Measurements from ENCODE around the gene VAV3. TPM values are rescaled to one million over a fixed set of nuclear protein-coding genes. Genes with fewer than 3 reads are reported as not detected.

The VAV3 gene
- total and polyA plus RNA-seq, 2 donors from 2014 or later: 61.6 to 87.5 TPM

GRCh38 chr1:107623431-107623830, 341.5 kb downstream of the VAV3 start:
- Histone ChIP-seq H3K9ac (ENCODE audit: low read length in 3 of 3) (no peak overlapping the region), H3K4me1 (ENCODE audit: control insufficient read depth in 2 of 3, insufficient read depth in 2 of 3, low read depth in 1 of 3, low read length in 3 of 3) (no peaks in the 10 kb centered on the region), H3K36me3 (ENCODE audit: control insufficient read depth in 2 of 3, insufficient read depth in 3 of 3, low read length in 3 of 3) (no peaks in the 10 kb centered on the region), H3K27me3 (ENCODE audit: control insufficient read depth, insufficient read depth, low read length) (no peaks in the 10 kb centered on the region), H3K27ac (ENCODE audit: low read depth in 2 of 2, low read length in 2 of 2) (no peak overlapping the region), H3K9me3 (ENCODE audit: control insufficient read depth in 2 of 3, insufficient read depth in 1 of 3, low read length in 3 of 3) (no peaks in the 10 kb centered on the region), H3K4me3 (ENCODE audit: low read length in 3 of 3) (no peak overlapping the region)
- DNase-seq (no peak), FAIRE-seq (no peak)
- intact Hi-C loops (cut with DNase I): no loop called here
- TF ChIP-seq CTCF (IDR thresholded peaks at IDR 0.05; ENCODE audit: borderline replicate concordance, extremely low read depth, insufficient read depth): no peak

- intact Hi-C loops (cut with DNase I): no loop called here
- TF ChIP-seq CTCF (IDR thresholded peaks at IDR 0.05; ENCODE audit: borderline replicate concordance, extremely low read depth, insufficient read depth): no peak
- FAIRE-seq: no peak
- H3K27ac ChIP-seq (ENCODE audit: low read depth in 2 of 2, low read length in 2 of 2): no peak overlapping the region
- H3K4me1 ChIP-seq (ENCODE audit: control insufficient read depth in 2 of 3, insufficient read depth in 2 of 3, low read depth in 1 of 3, low read length in 3 of 3): no peaks in the 10 kb centered on the region
- no peak overlapping the region for H3K9ac ChIP-seq (ENCODE audit: low read length in 3 of 3)
- DNase-seq: no peak
- no peaks in the 10 kb centered on the region for H3K36me3 ChIP-seq (ENCODE audit: control insufficient read depth in 2 of 3, insufficient read depth in 3 of 3, low read length in 3 of 3)
- H3K4me3 ChIP-seq (ENCODE audit: low read length in 3 of 3): no peak overlapping the region
- H3K9me3 ChIP-seq (ENCODE audit: control insufficient read depth in 2 of 3, insufficient read depth in 1 of 3, low read length in 3 of 3): no peaks in the 10 kb centered on the region
- no peaks in the 10 kb centered on the region for H3K27me3 ChIP-seq (ENCODE audit: control insufficient read depth, insufficient read depth, low read length)
Measured at GRCh38 chr1:107622966-107623365, 342.0 kb downstream of the VAV3 start.

DNA sequence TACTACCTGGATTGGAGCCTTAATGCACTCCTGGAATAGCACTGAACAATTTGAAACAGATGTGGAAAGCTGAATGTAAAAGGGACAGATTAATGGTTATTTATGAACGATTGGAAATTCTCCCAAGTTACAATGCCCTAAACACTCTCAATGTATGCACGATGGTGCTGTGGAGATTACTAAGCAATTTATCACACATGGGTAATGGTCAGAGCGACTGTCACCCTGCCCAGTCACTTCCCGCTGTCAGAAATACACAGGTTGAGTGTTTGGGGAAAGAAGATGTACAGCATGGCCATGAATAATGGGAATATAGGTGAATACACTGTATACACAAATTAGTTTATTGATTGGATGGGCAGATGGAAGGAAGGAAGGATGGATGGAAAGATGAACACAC, 342.4 kb downstream of the VAV3 start:
- Histone ChIP-seq H3K9ac (ENCODE audit: low read length in 3 of 3) (no peak overlapping the region), H3K4me1 (ENCODE audit: control insufficient read depth in 2 of 3, insufficient read depth in 2 of 3, low read depth in 1 of 3, low read length in 3 of 3) (no peaks in the 10 kb centered on the region), H3K27me3 (ENCODE audit: control insufficient read depth, insufficient read depth, low read length) (no peaks in the 10 kb centered on the region), H3K27ac (ENCODE audit: low read depth in 2 of 2, low read length in 2 of 2) (no peak overlapping the region), H3K4me3 (ENCODE audit: low read length in 3 of 3) (no peak overlapping the region), H3K9me3 (ENCODE audit: control insufficient read depth in 2 of 3, insufficient read depth in 1 of 3, low read length in 3 of 3) (no peaks in the 10 kb centered on the region), H3K36me3 (ENCODE audit: control insufficient read depth in 2 of 3, insufficient read depth in 3 of 3, low read length in 3 of 3) (no peaks in the 10 kb centered on the region)
- DNase-seq: no peak
- intact Hi-C loops (cut with DNase I): no loop called here
- no peak for FAIRE-seq
- no peak for TF ChIP-seq CTCF (IDR thresholded peaks at IDR 0.05; ENCODE audit: borderline replicate concordance, extremely low read depth, insufficient read depth)

GRCh38 chr1:107620753-107621152, 344.2 kb downstream of the VAV3 start:
- no peak for TF ChIP-seq CTCF (IDR thresholded peaks at IDR 0.05; ENCODE audit: borderline replicate concordance, extremely low read depth, insufficient read depth)
- no peak overlapping the region for H3K27ac ChIP-seq (ENCODE audit: low read depth in 2 of 2, low read length in 2 of 2)
- intact Hi-C loops (cut with DNase I): no loop called here
- H3K9ac ChIP-seq (ENCODE audit: low read length in 3 of 3): no peak overlapping the region
- FAIRE-seq (no peak), DNase-seq (no peak)
- no peak overlapping the region for H3K4me3 ChIP-seq (ENCODE audit: low read length in 3 of 3)
- H3K4me1 ChIP-seq (ENCODE audit: control insufficient read depth in 2 of 3, insufficient read depth in 2 of 3, low read depth in 1 of 3, low read length in 3 of 3): no peaks in the 10 kb centered on the region
- H3K36me3 ChIP-seq (ENCODE audit: control insufficient read depth in 2 of 3, insufficient read depth in 3 of 3, low read length in 3 of 3): peaks cover 0 to 12% (median 0%) of the 10 kb centered on the region in 3 donors
- H3K27me3 ChIP-seq (ENCODE audit: control insufficient read depth, insufficient read depth, low read length): no peaks in the 10 kb centered on the region
- H3K9me3 ChIP-seq (ENCODE audit: control insufficient read depth in 2 of 3, insufficient read depth in 1 of 3, low read length in 3 of 3): no peaks in the 10 kb centered on the region
